SK-N-SH (cell line): ENCODE measurements around the gene PMM2. TPM values are rescaled to one million over a fixed set of nuclear protein-coding genes. Genes with fewer than 3 reads are reported as not detected.

ENCODE experiments used
- CTCF ChIA-PET: fragments of 300-600, 350-600 bp; formaldehyde crosslinking; extraction: SDS; loops from one replicate; lab custom pipeline; 2021; lab: Yijun Ruan, JAX
- POLR2A ChIA-PET: fragments of 350-600 bp; sonication (Branson Sonifier 250); formaldehyde crosslinking; extraction: SDS; loops from one replicate; lab custom pipeline; 2020; ENCODE audit warnings: antibody characterized with exemption, inconsistent platforms; lab: Yijun Ruan, JAX
- DNase-seq: peaks from one replicate; pipeline ENCODE4 v3.0.0; 2012
- H2AFZ ChIP-seq: fragments of 200-600 bp; sonication (generic); 2 replicates; pipeline ENCODE4 v1.8.1; 2016; ENCODE audit warnings: antibody characterized with exemption, mild to moderate bottlenecking, low read depth
- H3F3A ChIP-seq: fragments of 200-600 bp; sonication (generic); replicated peaks from 2 replicates; pipeline ENCODE3; 2016; ENCODE audit warnings: antibody characterized with exemption, mild to moderate bottlenecking; ENCODE audit not compliant: insufficient read depth
- H3K27ac ChIP-seq, 2 experiments: fragments of 200-500 bp in 1 of 2; fragments of 200-600 bp in 1 of 2; sonication (Bioruptor generic) in 1 of 2; sonication (generic), shearing (Covaris generic) in 1 of 2; 2 replicates each; pipeline versions ENCODE4 v1.5.1 to v1.6.1; 2014 to 2016; ENCODE audit warnings: low read depth in 2 of 2, inconsistent platforms in 1 of 2, low read length in 1 of 2, mild to moderate bottlenecking in 1 of 2, mixed read lengths in 1 of 2
- H3K27me3 ChIP-seq: fragments of 200-600 bp; sonication (generic), shearing (Covaris generic); 2 replicates; pipeline ENCODE4 v1.6.1; 2016; ENCODE audit warnings: mixed run types; ENCODE audit not compliant: insufficient read depth
- H3K36me3 ChIP-seq, 2 experiments: fragments of 200-500 bp in 1 of 2; fragments of 200-600 bp in 1 of 2; sonication (Bioruptor generic) in 1 of 2; sonication (generic) in 1 of 2; replicated peaks in 1 of 2; 2 replicates each; pipeline versions ENCODE3 to v1.5.1; 2014 to 2016; ENCODE audit warnings: low read length in 1 of 2, mild to moderate bottlenecking in 1 of 2; ENCODE audit not compliant: insufficient read depth in 2 of 2, control insufficient read depth in 1 of 2
- H3K4me1 ChIP-seq, 2 experiments: fragments of 200-500 bp in 1 of 2; fragments of 200-600 bp in 1 of 2; sonication (Bioruptor generic) in 1 of 2; sonication (generic), shearing (Covaris generic) in 1 of 2; 2 replicates each; pipeline versions ENCODE4 v1.5.1 to v1.6.1; 2014 to 2016; ENCODE audit warnings: low read depth in 1 of 2, low read length in 1 of 2, mixed run types in 1 of 2; ENCODE audit not compliant: insufficient read depth in 2 of 2, control insufficient read depth in 1 of 2
- H3K4me2 ChIP-seq: fragments of 200-600 bp; sonication (generic), shearing (Covaris generic); 2 replicates; pipeline ENCODE4 v1.6.1; 2017; ENCODE audit warnings: mixed run types
- H3K4me3 ChIP-seq, 2 experiments: fragments of 200-500 bp in 1 of 2; fragments of 200-600 bp in 1 of 2; sonication (Bioruptor generic) in 1 of 2; sonication (generic), shearing (Covaris generic) in 1 of 2; 2 replicates each; pipeline versions ENCODE4 v1.5.1 to v1.8.1; 2014 to 2016; ENCODE audit warnings: low read depth in 2 of 2, inconsistent platforms in 1 of 2, low read length in 1 of 2, mild to moderate bottlenecking in 1 of 2, mixed read lengths in 1 of 2, moderate library complexity in 1 of 2
- H3K79me2 ChIP-seq: fragments of 200-600 bp; sonication (generic); 2 replicates; pipeline ENCODE4 v1.8.1; 2017; ENCODE audit warnings: mild to moderate bottlenecking; ENCODE audit not compliant: insufficient read depth
- H3K9ac ChIP-seq: fragments of 200-600 bp; sonication (generic); 2 replicates; pipeline ENCODE4 v1.6.1; 2017; ENCODE audit warnings: mixed run types
- H3K9me2 ChIP-seq: fragments of 200-600 bp; sonication (generic); 2 replicates; pipeline ENCODE4 v1.6.1; 2017; ENCODE audit warnings: mixed run types
- H3K9me3 ChIP-seq: fragments of 200-600 bp; sonication (generic); 2 replicates; pipeline ENCODE4 v1.6.1; 2017; ENCODE audit warnings: mixed run types, mild to moderate bottlenecking, moderate library complexity
- H4K20me1 ChIP-seq: fragments of 200-600 bp; sonication (generic); 2 replicates; pipeline ENCODE4 v1.6.1; 2017; ENCODE audit warnings: mild to moderate bottlenecking, mixed run types; ENCODE audit not compliant: insufficient read depth
- FOSL2 ChIP-seq: IDR thresholded peaks from 2 replicates; pipeline ENCODE4 v1.4.0; 2012; ENCODE audit warnings: low read depth, mild to moderate bottlenecking, moderate library complexity, borderline replicate concordance
- FOXM1 ChIP-seq: IDR thresholded peaks from 2 replicates; pipeline ENCODE4 v1.4.0; 2012; ENCODE audit warnings: low read depth, mild to moderate bottlenecking
- JUND ChIP-seq: IDR thresholded peaks from 2 replicates; pipeline ENCODE4 v1.4.0; 2012
- RXRA ChIP-seq: IDR thresholded peaks from 2 replicates; pipeline ENCODE4 v1.4.0; 2012; ENCODE audit warnings: low read depth, mild to moderate bottlenecking, borderline replicate concordance
- TCF12 ChIP-seq: IDR thresholded peaks from 2 replicates; pipeline ENCODE4 v1.4.0; 2012
- TEAD4 ChIP-seq: IDR thresholded peaks from 2 replicates; pipeline ENCODE4 v1.4.0; 2012; ENCODE audit warnings: mild to moderate bottlenecking, borderline replicate concordance; ENCODE audit not compliant: insufficient read depth
- YY1 ChIP-seq: IDR thresholded peaks from 2 replicates; pipeline ENCODE4 v1.4.0; 2012; ENCODE audit warnings: low read depth, mild to moderate bottlenecking
- ZBTB33 ChIP-seq: IDR thresholded peaks from 2 replicates; pipeline ENCODE4 v1.4.0; 2012; ENCODE audit warnings: low read depth, borderline replicate concordance
- WGBS: methylation state at CpG from one replicate; pipeline ENCODE4 v1.1.6; 2017; ENCODE audit warnings: low lambda C conversion rate; 5-methylcytosine and 5-hydroxymethylcytosine counted together
- polyA plus RNA-seq, 3 experiments: library from polyadenylated mRNA; depleted of rRNA; stranded (reverse); fragments of >200 nt; gene quantifications; 2 replicates each; pipeline ENCODE4 v1.2.3, GENCODE V29; 2012
- TF ChIP-seq, protein P1 (sequence below): fragments of 200-600 bp; sonication (generic); IDR thresholded peaks from 2 replicates; pipeline ENCODE4 v1.6.1; 2017; ENCODE audit warnings: antibody characterized with exemption, mild to moderate bottlenecking, moderate library complexity

Gene PMM2
- polyA plus RNA-seq, 1 of the 3 experiments (the other 2 are of a cell fraction), result 24.3 TPM

GRCh38 chr16:8863594-8864424 lies 66.2 kb downstream of the PMM2 start:
- WGBS, result 81% methylated on average over 10 of the region's 17 CpGs

DNA sequence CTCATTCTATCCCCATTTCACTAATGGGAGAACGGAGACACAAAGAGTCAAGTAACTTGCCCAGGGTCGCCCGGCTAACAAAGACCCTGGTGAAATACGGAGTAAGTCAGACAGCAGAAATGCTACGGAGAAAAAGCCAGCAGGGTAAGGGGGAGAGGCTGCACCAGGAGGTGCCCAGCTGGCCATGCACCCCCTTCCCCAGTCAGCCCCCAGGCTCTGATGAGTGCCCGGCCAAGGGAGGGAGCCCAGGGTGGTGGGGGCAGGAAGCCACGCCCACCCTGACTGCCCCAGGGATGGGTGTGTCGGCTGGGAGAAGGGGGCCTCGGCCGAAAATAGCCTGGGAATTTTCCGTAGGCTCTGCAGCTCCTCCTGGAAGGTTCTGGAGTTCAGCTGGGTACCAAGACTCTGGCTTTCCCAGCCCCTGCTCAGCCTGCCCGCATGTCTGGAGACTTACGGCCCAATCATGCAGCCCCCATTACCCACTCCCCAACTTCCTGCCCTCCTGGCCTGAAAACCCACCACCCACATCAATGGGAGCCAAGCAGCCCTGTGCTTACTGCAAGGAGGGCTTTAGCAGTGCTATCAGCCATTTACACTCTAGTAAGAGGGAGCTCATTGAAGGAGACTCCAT lies 67.0 kb downstream of the PMM2 start:
- no peak overlapping the region for H3K4me2 ChIP-seq
- DNase-seq, result no peak
- WGBS, result 78% methylated on average over 7 of the region's 13 CpGs

More at GRCh38 chr16:8863594-8864424, 66.2 kb downstream of the PMM2 start:
- DNase-seq, result no peak
- H3K4me3 ChIP-seq, result no peak overlapping the region
- POLR2A ChIA-PET, result no interaction called here
- CTCF ChIA-PET, result interaction anchor here (0.7 to 2.2 kb wide), 7 partner anchors 11 to 203 kb away, joined by 3 to 7 read pairs (median 3); no protein-coding TSS in a partner anchor
- peaks cover 91% of the 10 kb centered on the region for H3K79me2 ChIP-seq
- no peaks in the 10 kb centered on the region for H3K9me2 ChIP-seq
- H4K20me1 ChIP-seq, result peaks cover 65% of the 10 kb centered on the region
- H3K4me1 ChIP-seq, result peaks cover 25 to 33% of the 10 kb centered on the region in 2 experiments; a peak in 2 of 4 replicates
- no peaks in the 10 kb centered on the region for H3K9me3 ChIP-seq
- peaks cover 0 to 1% of the 10 kb centered on the region in 2 experiments for H3K36me3 ChIP-seq
- no peak overlapping the region for H3K4me2 ChIP-seq
- H3K27me3 ChIP-seq, result no peaks in the 10 kb centered on the region
- H2AFZ ChIP-seq, result no peak overlapping the region
- H3F3A ChIP-seq, result no peaks in the 10 kb centered on the region
- no peak overlapping the region for H3K9ac ChIP-seq
- H3K27ac ChIP-seq, result peak overlapping the region in 1 of 2 experiments; percentile 24; a peak in 1 of 4 replicates
- TF ChIP-seq TEAD4 (no peak), RXRA (no peak), JUND (no peak), TCF12 (no peak)
- TF ChIP-seq, protein P1, sequence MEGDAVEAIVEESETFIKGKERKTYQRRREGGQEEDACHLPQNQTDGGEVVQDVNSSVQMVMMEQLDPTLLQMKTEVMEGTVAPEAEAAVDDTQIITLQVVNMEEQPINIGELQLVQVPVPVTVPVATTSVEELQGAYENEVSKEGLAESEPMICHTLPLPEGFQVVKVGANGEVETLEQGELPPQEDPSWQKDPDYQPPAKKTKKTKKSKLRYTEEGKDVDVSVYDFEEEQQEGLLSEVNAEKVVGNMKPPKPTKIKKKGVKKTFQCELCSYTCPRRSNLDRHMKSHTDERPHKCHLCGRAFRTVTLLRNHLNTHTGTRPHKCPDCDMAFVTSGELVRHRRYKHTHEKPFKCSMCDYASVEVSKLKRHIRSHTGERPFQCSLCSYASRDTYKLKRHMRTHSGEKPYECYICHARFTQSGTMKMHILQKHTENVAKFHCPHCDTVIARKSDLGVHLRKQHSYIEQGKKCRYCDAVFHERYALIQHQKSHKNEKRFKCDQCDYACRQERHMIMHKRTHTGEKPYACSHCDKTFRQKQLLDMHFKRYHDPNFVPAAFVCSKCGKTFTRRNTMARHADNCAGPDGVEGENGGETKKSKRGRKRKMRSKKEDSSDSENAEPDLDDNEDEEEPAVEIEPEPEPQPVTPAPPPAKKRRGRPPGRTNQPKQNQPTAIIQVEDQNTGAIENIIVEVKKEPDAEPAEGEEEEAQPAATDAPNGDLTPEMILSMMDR, result no peak

More for the DNA sequence above, 67.0 kb downstream of the PMM2 start:
- Histone ChIP-seq H3K27ac (peak overlapping the region in 1 of 2 experiments; percentile 24; a peak in 1 of 4 replicates), H3K9ac (no peak overlapping the region), H3K36me3 (no peaks in the 10 kb centered on the region), H3K9me2 (no peaks in the 10 kb centered on the region), H3K9me3 (no peaks in the 10 kb centered on the region), H3K79me2 (peaks cover 85% of the 10 kb centered on the region), H3F3A (no peaks in the 10 kb centered on the region), H2AFZ (no peak overlapping the region), H3K4me3 (no peak overlapping the region), H3K27me3 (no peaks in the 10 kb centered on the region), H3K4me1 (peaks cover 29 to 35% of the 10 kb centered on the region in 2 experiments; a peak in 2 of 4 replicates), H4K20me1 (peaks cover 62% of the 10 kb centered on the region)
- CTCF ChIA-PET, result interaction anchor here (0.6 to 2.2 kb wide), 6 partner anchors 12 to 204 kb away, joined by 3 to 7 read pairs (median 4); no protein-coding TSS in a partner anchor
- POLR2A ChIA-PET, result no interaction called here
- TF ChIP-seq ZBTB33, result no peak
- TF ChIP-seq FOSL2, result no peak
- no peak for TF ChIP-seq FOXM1
- no peak for TF ChIP-seq YY1
